HG03196 (cell line): Measurements from ENCODE around the gene THOC7.

Experiments used
- ATAC-seq: cut with Tn5 transposase; IDR thresholded peaks from one replicate; pipeline ENCODE4 v1.9.1; 2021; ENCODE audit not compliant: unreplicated experiment

The THOC7 gene

GRCh38 chr3:63878394-63879060 lies 14.9 kb upstream of the THOC7 start:
- no peak for ATAC-seq

- ATAC-seq = no peak
These were observed 14.3 kb upstream of the THOC7 start for GRCh38 chr3:63877737-63878393.

GRCh38 chr3:63876260-63876659 lies 12.7 kb upstream of the THOC7 start:
- no peak for ATAC-seq

GRCh38 chr3:63875510-63875909 lies 11.9 kb upstream of the THOC7 start:
- no peak for ATAC-seq

- ATAC-seq = no peak
These were observed 11.2 kb upstream of the THOC7 start for GRCh38 chr3:63874769-63875168.

GRCh38 chr3:63872135-63872924 lies 8.7 kb upstream of the THOC7 start:
- no peak for ATAC-seq

- no peak for ATAC-seq
These were observed 7.0 kb upstream of the THOC7 start for GRCh38 chr3:63870615-63871005.

GRCh38 chr3:63869940-63870614 lies 6.5 kb upstream of the THOC7 start:
- ATAC-seq = no peak

- no peak for ATAC-seq
These were observed 3.6 kb upstream of the THOC7 start for GRCh38 chr3:63867225-63867624.

GRCh38 chr3:63864965-63865327 lies 1.3 kb upstream of the THOC7 start:
- no peak for ATAC-seq

- peak; percentile 34 for ATAC-seq
These were observed 681 bp upstream of the THOC7 start for GRCh38 chr3:63864008-63864964.

- ATAC-seq = no peak
These were observed 828 bp downstream of the THOC7 start for GRCh38 chr3:63862804-63863149.

- ATAC-seq = no peak
These were observed 2.3 kb downstream of the THOC7 start for GRCh38 chr3:63861306-63861705.

GRCh38 chr3:63860776-63861175 lies 2.8 kb downstream of the THOC7 start:
- ATAC-seq = no peak

GRCh38 chr3:63857311-63857710 lies 6.3 kb downstream of the THOC7 start:
- no peak for ATAC-seq

GRCh38 chr3:63855333-63855940 lies 8.2 kb downstream of the THOC7 start:
- no peak for ATAC-seq

- no peak for ATAC-seq
These were observed 10.5 kb downstream of the THOC7 start for GRCh38 chr3:63853106-63853505.

- no peak for ATAC-seq
These were observed 12.3 kb downstream of the THOC7 start for GRCh38 chr3:63851287-63851686.

GRCh38 chr3:63849175-63849574 lies 14.4 kb downstream of the THOC7 start:
- ATAC-seq = no peak
